ENCODE results near the gene SDK1. TPM values are rescaled to one million over a fixed set of nuclear protein-coding genes. Genes with fewer than 3 reads are reported as not detected.

The SDK1 gene
- total RNA-seq, 1 experiment from 2014 or later, result 9.3 TPM

DNA sequence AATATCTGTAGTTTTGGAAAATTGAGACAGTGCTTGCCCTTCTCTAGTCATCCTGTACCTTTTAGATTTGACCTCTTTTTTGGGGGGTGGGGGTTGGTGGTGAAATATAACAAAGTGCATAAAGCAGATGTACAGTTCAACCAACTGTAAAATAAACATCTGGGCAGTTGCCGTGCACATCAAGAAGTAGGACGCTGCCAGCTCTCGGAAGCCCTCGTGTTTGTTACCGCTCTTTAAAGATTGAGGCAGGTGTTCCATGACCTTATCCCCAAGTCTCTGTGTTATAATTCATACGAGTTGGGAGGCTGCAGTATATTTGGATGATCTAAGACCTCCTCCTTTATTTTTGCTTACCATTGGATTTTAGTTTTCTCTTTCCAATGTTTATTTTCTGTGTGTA lies 55.1 kb downstream of the SDK1 start:
- DNase-seq (ENCODE audit: low spot score), result no peak
- Mint-ChIP-seq H3K27ac (no peak overlapping the region), H3K4me3 (no peak overlapping the region), H3K9me3 (no peaks in the 10 kb centered on the region; the same call in 1 of the 2 replicates), H3K4me1 (no peaks in the 10 kb centered on the region), H3K36me3 (no peaks in the 10 kb centered on the region), H3K27me3 (ENCODE audit: low read depth) (no peaks in the 10 kb centered on the region)
- ChIA-PET CTCF (interaction anchor here (1.4 kb wide), 1 partner anchor 44 kb away, joined by 6 read pairs; no protein-coding TSS in a partner anchor), POLR2A (interaction anchor here (0.7 kb wide), 1 partner anchor 89 kb away, joined by 8 read pairs; no protein-coding TSS in a partner anchor)
- no peak for ATAC-seq
- TF ChIP-seq GTF2I (CRISPR knock-in tag; conservative IDR thresholded peaks at IDR 0.05), result no peak
- TF ChIP-seq SOX15 (CRISPR knock-in tag; IDR thresholded peaks at IDR 0.05), result no peak
- TF ChIP-seq EMX1 (CRISPR knock-in tag; IDR thresholded peaks at IDR 0.05), result no peak
- TF ChIP-seq SP1 (CRISPR knock-in tag; conservative IDR thresholded peaks at IDR 0.05), result no peak
- TF ChIP-seq ZNF219 (CRISPR knock-in tag; IDR thresholded peaks at IDR 0.05; ENCODE audit: borderline replicate concordance), result no peak
- TF ChIP-seq, protein P1, sequence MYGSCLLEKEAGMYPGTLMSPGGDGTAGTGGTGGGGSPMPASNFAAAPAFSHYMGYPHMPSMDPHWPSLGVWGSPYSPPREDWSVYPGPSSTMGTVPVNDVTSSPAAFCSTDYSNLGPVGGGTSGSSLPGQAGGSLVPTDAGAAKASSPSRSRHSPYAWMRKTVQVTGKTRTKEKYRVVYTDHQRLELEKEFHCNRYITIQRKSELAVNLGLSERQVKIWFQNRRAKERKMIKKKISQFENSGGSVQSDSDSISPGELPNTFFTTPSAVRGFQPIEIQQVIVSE (CRISPR knock-in tag; IDR thresholded peaks at IDR 0.05; ENCODE audit: borderline replicate concordance), result no peak
- TF ChIP-seq JAZF1 (CRISPR knock-in tag; IDR thresholded peaks at IDR 0.05), result no peak
- TF ChIP-seq SMAD3 (CRISPR knock-in tag; IDR thresholded peaks at IDR 0.05; ENCODE audit: borderline replicate concordance), result no peak

DNA sequence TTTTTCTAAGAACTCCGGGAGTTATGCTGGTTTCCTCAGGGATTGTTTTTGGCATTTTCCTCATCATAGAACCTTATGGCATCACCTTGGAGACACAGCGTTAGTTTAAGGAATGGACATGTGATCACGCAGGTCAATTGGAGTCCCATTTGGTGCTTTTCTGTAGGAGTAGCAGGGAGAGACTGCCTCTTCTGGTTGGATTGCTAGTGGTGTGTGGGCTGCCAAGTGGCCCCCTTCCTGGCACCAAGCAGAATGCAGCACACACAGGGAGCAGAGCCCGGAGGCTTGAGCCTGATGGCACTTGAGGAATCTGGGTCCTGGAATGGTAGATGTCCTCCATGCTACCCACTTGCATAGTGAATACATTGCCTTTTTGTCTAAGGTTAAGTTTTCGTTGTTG lies 57.9 kb downstream of the SDK1 start:
- no peaks in the 10 kb centered on the region for H3K9me3 Mint-ChIP-seq
- H3K36me3 Mint-ChIP-seq, result no peaks in the 10 kb centered on the region
- TF ChIP-seq ZNF219 (CRISPR knock-in tag; IDR thresholded peaks at IDR 0.05; ENCODE audit: borderline replicate concordance), result no peak
- TF ChIP-seq, protein P2, sequence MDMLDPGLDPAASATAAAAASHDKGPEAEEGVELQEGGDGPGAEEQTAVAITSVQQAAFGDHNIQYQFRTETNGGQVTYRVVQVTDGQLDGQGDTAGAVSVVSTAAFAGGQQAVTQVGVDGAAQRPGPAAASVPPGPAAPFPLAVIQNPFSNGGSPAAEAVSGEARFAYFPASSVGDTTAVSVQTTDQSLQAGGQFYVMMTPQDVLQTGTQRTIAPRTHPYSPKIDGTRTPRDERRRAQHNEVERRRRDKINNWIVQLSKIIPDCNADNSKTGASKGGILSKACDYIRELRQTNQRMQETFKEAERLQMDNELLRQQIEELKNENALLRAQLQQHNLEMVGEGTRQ (CRISPR knock-in tag; IDR thresholded peaks at IDR 0.05), result 0 out of 2 replicates have a peak, but pooled peaks have one; percentile 28
- peak; percentile 94 for ATAC-seq
- ChIA-PET POLR2A (no interaction called here), CTCF (no interaction called here)
- no peak overlapping the region for H3K4me3 Mint-ChIP-seq
- H3K27ac Mint-ChIP-seq, result peak overlapping the region; percentile 36; the same call in 1 of the 2 replicates
- no peaks in the 10 kb centered on the region for H3K27me3 Mint-ChIP-seq (ENCODE audit: low read depth)
- peaks cover 6% of the 10 kb centered on the region; the same call in 1 of the 2 replicates for H3K4me1 Mint-ChIP-seq
- no peak for DNase-seq (ENCODE audit: low spot score)

DNA sequence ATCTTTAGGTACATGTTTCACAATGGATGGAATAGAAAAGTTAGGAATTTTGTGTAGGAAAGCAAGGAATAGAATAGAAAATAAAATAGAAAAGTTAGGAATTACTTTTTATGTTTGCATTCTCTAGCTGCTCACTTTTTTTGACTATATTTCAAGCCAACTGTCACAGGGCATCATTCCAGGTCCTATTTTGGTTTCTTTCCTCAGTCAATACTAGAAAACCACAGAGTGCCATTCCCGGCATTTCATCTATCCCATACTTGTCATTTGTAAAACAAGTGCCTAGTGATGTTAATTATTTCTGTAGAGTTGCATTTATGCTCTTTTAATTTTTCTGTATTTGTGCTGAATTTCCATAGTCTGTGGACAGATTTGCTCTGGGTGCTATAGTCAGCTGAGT lies 66.2 kb downstream of the SDK1 start:
- no peak overlapping the region for H3K27ac Mint-ChIP-seq
- no peaks in the 10 kb centered on the region for H3K36me3 Mint-ChIP-seq
- peaks cover 25% of the 10 kb centered on the region for H3K4me1 Mint-ChIP-seq
- ATAC-seq (no peak), DNase-seq (ENCODE audit: low spot score) (no peak)
- H3K4me3 Mint-ChIP-seq, result no peak overlapping the region
- H3K9me3 Mint-ChIP-seq, result no peaks in the 10 kb centered on the region
- ChIA-PET CTCF (interaction anchor here (1.2 kb wide), 1 partner anchor 33 kb away, joined by 5 read pairs; no protein-coding TSS in a partner anchor), POLR2A (no interaction called here)
- TF ChIP-seq JUN (CRISPR knock-in tag; IDR thresholded peaks at IDR 0.05) (no peak), ZBTB21 (CRISPR knock-in tag; IDR thresholded peaks at IDR 0.05; ENCODE audit: borderline replicate concordance) (no peak), KAT7 (CRISPR knock-in tag; IDR thresholded peaks at IDR 0.05; ENCODE audit: borderline replicate concordance) (no peak)
- TF ChIP-seq, protein P3, sequence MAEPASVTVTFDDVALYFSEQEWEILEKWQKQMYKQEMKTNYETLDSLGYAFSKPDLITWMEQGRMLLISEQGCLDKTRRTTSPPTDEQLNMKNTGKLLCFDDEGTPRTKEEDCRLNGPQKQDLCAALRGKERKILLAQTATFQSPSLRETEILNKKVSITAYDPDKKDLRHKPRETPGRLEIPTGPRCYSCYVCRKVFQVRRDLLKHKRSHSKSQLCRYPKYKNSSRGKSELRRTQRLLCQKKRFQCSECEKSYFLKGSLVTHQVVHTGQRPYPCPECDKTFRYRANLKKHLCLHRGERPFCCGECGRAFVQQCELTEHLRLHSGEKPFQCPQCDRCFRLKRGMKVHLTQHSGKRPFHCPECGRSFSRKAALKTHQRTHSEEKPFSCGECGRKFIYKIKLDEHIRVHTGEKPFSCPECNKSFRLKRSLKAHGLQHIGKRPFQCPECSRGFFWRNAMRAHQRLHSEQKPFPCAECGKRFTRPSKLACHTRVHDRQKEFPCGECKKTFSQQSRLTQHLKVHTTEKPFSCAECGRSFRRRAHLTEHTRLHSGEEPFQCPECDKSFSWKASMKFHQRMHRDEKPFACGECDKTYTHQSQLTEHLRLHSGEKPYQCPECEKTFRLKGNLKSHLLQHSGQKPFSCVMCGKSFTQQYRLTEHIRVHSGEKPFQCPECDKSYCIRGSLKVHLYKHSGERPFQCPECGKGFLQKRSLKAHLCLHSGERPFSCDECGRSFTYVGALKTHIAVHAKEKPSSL (CRISPR knock-in tag; conservative IDR thresholded peaks at IDR 0.05), result no peak
- no peaks in the 10 kb centered on the region for H3K27me3 Mint-ChIP-seq (ENCODE audit: low read depth)

DNA sequence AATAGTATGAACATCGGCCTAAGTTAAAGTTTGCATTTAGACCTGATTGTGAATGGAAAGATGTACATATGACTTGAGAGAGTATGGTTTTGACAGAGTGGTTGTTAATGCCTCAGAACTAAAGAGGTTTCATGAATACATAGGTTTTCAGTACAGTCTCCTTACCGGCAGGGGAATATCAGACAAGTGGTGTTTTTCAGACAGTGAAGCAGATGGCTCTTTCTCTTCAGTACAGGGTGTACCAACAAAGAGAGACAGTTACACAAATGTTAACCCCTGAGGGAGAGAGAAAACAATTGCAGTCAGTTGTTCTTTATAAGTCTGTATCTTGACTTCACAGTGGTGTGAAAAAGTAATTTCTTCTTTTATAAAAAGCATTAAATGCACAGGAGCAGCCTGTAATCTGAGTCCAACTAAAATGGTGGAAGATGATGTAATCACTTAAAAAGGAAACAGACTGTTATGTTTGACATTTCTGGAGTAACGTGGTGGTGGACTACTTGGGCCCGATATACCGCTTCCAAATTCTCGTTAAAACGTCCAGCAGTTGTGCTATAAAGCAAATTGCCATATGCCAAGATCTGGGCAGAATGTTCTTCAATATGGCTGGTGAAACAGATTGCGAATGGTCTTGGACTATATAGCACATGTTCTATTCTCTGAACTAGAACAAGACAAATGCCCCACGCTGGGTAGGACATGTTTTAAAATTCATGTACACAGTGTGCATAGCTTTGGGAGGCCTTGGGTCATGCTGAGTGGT lies 69.2 kb downstream of the SDK1 start:
- no peak overlapping the region for H3K27ac Mint-ChIP-seq
- no peak for ATAC-seq
- CTCF ChIA-PET, result no interaction called here
- TF ChIP-seq CBFB (CRISPR knock-in tag; IDR thresholded peaks at IDR 0.05; ENCODE audit: low read depth), result no peak
- TF ChIP-seq, protein P4, sequence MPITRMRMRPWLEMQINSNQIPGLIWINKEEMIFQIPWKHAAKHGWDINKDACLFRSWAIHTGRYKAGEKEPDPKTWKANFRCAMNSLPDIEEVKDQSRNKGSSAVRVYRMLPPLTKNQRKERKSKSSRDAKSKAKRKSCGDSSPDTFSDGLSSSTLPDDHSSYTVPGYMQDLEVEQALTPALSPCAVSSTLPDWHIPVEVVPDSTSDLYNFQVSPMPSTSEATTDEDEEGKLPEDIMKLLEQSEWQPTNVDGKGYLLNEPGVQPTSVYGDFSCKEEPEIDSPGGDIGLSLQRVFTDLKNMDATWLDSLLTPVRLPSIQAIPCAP (CRISPR knock-in tag; IDR thresholded peaks at IDR 0.05), result no peak
- TF ChIP-seq GRHL2 (CRISPR knock-in tag; IDR thresholded peaks at IDR 0.05; ENCODE audit: insufficient replicate concordance, severe bottlenecking), result no peak
- TF ChIP-seq ETV6 (CRISPR knock-in tag; IDR thresholded peaks at IDR 0.05), result no peak
- TF ChIP-seq, protein P5, sequence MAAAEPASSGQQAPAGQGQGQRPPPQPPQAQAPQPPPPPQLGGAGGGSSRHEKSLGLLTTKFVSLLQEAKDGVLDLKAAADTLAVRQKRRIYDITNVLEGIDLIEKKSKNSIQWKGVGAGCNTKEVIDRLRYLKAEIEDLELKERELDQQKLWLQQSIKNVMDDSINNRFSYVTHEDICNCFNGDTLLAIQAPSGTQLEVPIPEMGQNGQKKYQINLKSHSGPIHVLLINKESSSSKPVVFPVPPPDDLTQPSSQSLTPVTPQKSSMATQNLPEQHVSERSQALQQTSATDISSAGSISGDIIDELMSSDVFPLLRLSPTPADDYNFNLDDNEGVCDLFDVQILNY (CRISPR knock-in tag; IDR thresholded peaks at IDR 0.05), result no peak
- TF ChIP-seq, protein P6, sequence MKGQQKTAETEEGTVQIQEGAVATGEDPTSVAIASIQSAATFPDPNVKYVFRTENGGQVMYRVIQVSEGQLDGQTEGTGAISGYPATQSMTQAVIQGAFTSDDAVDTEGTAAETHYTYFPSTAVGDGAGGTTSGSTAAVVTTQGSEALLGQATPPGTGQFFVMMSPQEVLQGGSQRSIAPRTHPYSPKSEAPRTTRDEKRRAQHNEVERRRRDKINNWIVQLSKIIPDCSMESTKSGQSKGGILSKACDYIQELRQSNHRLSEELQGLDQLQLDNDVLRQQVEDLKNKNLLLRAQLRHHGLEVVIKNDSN (CRISPR knock-in tag; IDR thresholded peaks at IDR 0.05), result no peak

More for the DNA sequence above, 69.2 kb downstream of the SDK1 start:
- Mint-ChIP-seq H3K9me3 (no peaks in the 10 kb centered on the region), H3K4me1 (peaks cover 23% of the 10 kb centered on the region), H3K27me3 (ENCODE audit: low read depth) (no peaks in the 10 kb centered on the region), H3K36me3 (no peaks in the 10 kb centered on the region), H3K4me3 (no peak overlapping the region)
- POLR2A ChIA-PET, result no interaction called here
- DNase-seq (ENCODE audit: low spot score), result no peak

Data from WTC11 (cell line).